CD4-positive, alpha-beta memory T cell (primary cell): ENCODE results near the gene NMRK2. TPM values are rescaled to one million over a fixed set of nuclear protein-coding genes. Genes with fewer than 3 reads are reported as not detected.

Experiments
- CTCF ChIA-PET: fragments of 350-600 bp; sonication (Branson Sonifier 250); formaldehyde crosslinking; loops from one replicate; lab custom pipeline; 2021; ENCODE audit warnings: inconsistent platforms; ENCODE audit not compliant: partially characterized antibody; lab: Charles Lee
- POLR2A ChIA-PET: fragments of 350-600 bp; sonication (Branson Sonifier 250); formaldehyde crosslinking; loops from one replicate; lab custom pipeline; 2021; ENCODE audit not compliant: partially characterized antibody; lab: Charles Lee
- DNase-seq, 5 donors: peaks; one replicate each; pipeline versions ENCODE4 v3.0.0 to v3.0.0-alpha.2; 2020 to 2022; ENCODE audit warnings: mixed read lengths in 1 of 5
- H3K27ac ChIP-seq: one replicate; pipeline ENCODE4 v1.7.0; 2013; ENCODE audit warnings: low read depth, low read length
- H3K27me3 ChIP-seq: 2 replicates; pipeline ENCODE4 v1.7.0; 2013; ENCODE audit warnings: mild to moderate bottlenecking, low read length, moderate library complexity; ENCODE audit not compliant: insufficient read depth
- H3K36me3 ChIP-seq: 2 replicates; pipeline ENCODE4 v1.7.0; 2013; ENCODE audit warnings: mild to moderate bottlenecking, low read length, moderate library complexity; ENCODE audit not compliant: insufficient read depth
- H3K4me1 ChIP-seq: 2 replicates; pipeline ENCODE4 v1.7.0; 2013; ENCODE audit warnings: mild to moderate bottlenecking, low read length, moderate library complexity; ENCODE audit not compliant: insufficient read depth
- H3K4me3 ChIP-seq, 2 donors: one replicate each; pipeline ENCODE4 v1.7.0; 2013; ENCODE audit warnings: low read length in 2 of 2, mild to moderate bottlenecking in 1 of 2
- H3K9me3 ChIP-seq, 2 donors: one replicate each; pipeline ENCODE4 v1.7.0; 2013; ENCODE audit warnings: low read length in 2 of 2, control low read depth in 1 of 2; ENCODE audit not compliant: control insufficient read depth in 1 of 2
- H3K27ac Mint-ChIP-seq, 7 donors: one replicate each; pipeline ENCODE4 v1.8.0; 2020 to 2021; ENCODE audit warnings: mixed read lengths in 7 of 7, mild to moderate bottlenecking in 6 of 7, inconsistent platforms in 3 of 7, moderate library complexity in 3 of 7
- H3K27me3 Mint-ChIP-seq, 2 donors: one replicate each; pipeline ENCODE4 v1.8.0; 2020 to 2021; ENCODE audit warnings: mixed read lengths in 2 of 2
- H3K36me3 Mint-ChIP-seq, 2 donors: one replicate each; pipeline ENCODE4 v1.8.0; 2020 to 2021; ENCODE audit warnings: mixed read lengths in 2 of 2, inconsistent platforms in 1 of 2, mild to moderate bottlenecking in 1 of 2
- H3K4me1 Mint-ChIP-seq, 4 donors: one replicate each; pipeline ENCODE4 v1.8.0; 2020 to 2021; ENCODE audit warnings: mixed read lengths in 4 of 4, mild to moderate bottlenecking in 1 of 4
- H3K4me3 Mint-ChIP-seq, 8 donors: one replicate each; pipeline ENCODE4 v1.8.0; 2020 to 2021; ENCODE audit warnings: mixed read lengths in 8 of 8, mild to moderate bottlenecking in 7 of 8, moderate library complexity in 6 of 8, inconsistent platforms in 3 of 8
- H3K9me3 Mint-ChIP-seq, 8 donors: one replicate each; pipeline ENCODE4 v1.8.0; 2020 to 2021; ENCODE audit warnings: mixed read lengths in 8 of 8, mild to moderate bottlenecking in 5 of 8, inconsistent platforms in 3 of 8, moderate library complexity in 1 of 8
- intact Hi-C: fragments of 100-400 bp; cut with micrococcal nuclease; formaldehyde crosslinking; loops from one replicate; pipeline ENCODE4 v1.15.1; 2023
- polyA plus RNA-seq, 2 donors: library from polyadenylated mRNA; unstranded; fragments of 300-500 nt; fragmentation: Illumina TruSeq; gene quantifications; one replicate each; pipeline ENCODE4 v1.2.3, GENCODE V29; 2021
- total RNA-seq, 2 experiments: library from RNA; stranded (reverse); gene quantifications; one replicate each; pipeline ENCODE4 v1.2.3, GENCODE V29; 2021

The NMRK2 gene
- total and polyA plus RNA-seq, 4 experiments from 2014 or later: not detected

DNA sequence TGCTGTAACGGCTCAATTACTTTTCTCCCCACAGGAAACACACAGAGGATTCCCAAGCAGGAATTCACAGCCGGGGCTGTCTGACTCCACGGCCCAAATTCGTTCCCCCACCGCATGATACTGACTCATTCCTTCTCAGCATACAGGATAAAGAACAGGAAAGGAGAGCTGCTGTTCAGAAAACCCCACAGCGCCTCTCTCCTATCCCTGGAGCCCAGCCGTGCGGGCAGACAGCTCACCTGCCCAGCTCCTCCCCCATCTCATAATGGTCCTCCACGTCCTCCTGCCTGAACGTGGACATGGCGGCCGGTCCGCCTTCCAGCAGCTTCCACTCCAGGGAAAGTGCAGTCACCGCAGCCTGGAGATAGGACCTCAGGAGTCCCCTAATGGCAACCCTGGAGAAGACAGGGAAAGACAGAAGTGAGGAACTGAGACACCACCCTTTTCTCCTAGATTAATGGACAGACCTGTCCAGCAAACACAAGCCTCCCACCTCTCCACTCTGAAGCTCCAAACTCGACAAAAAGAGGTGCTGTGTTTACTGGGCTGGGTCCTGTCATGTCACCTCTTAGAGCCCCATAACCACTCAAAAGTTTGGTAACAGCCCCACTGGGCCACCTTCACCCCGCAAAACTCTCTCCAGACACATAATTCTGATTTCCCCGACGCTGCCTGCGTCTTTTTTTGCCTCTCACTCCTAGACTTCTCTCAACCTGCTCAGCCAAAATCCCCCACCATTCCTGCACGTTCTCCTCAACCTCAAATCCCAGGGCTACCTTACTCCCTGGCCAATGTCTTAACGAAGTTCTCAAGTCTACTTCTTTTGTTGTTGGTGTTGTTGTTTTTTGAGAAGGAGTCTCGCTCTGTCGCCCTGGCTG, 36.8 kb downstream of the NMRK2 start:
- Mint-ChIP-seq H3K36me3 (peaks cover 0 to 31% of the 10 kb centered on the region in 2 donors), H3K27me3 (no peaks in the 10 kb centered on the region), H3K9me3 (no peaks in the 10 kb centered on the region), H3K27ac (peak overlapping the region; percentile 84 to 94 (median 92)), H3K4me1 (peaks cover 11 to 35% (median 27%) of the 10 kb centered on the region in 4 donors), H3K4me3 (peak overlapping the region; percentile 87 to 92 (median 91))
- no peaks in the 10 kb centered on the region for H3K9me3 ChIP-seq
- ChIA-PET POLR2A (interaction anchor here (0.5 to 6.2 kb wide), 5 partner anchors 9 to 75 kb away, joined by 3 to 106 read pairs (median 4); partner anchors contain the start of gene EEF2), CTCF (interaction anchor here (0.9 to 2.0 kb wide), 3 partner anchors 16 to 171 kb away, joined by 3 to 16 read pairs (median 4); partner anchors contain the start of gene EEF2)
- peak overlapping the region; percentile 86 for H3K27ac ChIP-seq
- no peaks in the 10 kb centered on the region for H3K27me3 ChIP-seq
- intact Hi-C loops: loop anchor here (2.0 kb wide), 1 partner anchor 207 kb away; the partner anchor contains the start of gene MRPL54
- DNase-seq: no peak
- peak overlapping the region; percentile 74 to 78 for H3K4me3 ChIP-seq
- H3K36me3 ChIP-seq: peaks cover 15% of the 10 kb centered on the region
- H3K4me1 ChIP-seq: peaks cover 25% of the 10 kb centered on the region

DNA sequence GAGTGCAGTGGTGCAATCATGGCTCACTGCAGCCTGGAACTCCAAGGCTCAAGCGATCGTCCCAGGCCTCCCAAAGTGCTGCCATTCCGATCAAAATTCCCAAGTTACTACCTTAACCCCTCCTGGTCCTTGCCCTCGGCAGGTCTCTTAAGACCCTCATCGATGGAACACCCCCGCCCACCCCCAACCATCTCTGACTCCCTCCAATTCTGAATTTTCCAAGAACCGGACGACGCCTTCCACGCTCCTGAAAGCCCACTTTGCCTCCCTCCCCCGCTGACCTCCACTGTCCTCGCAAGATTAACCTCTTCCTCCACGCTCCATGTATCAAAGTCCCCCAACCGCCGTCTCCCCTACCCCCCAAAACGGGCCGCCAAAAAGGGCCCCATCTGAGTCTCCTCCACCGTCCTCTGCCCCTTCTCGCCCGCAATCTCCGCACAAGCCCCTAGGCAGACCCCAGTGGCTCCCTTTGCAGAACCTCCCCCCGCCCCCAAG, 37.5 kb downstream of the NMRK2 start:
- Histone ChIP-seq H3K27ac (peak overlapping the region; percentile 86), H3K27me3 (no peaks in the 10 kb centered on the region), H3K4me3 (peak overlapping the region; percentile 74 to 78), H3K4me1 (peaks cover 25% of the 10 kb centered on the region), H3K9me3 (no peaks in the 10 kb centered on the region), H3K36me3 (peaks cover 19% of the 10 kb centered on the region)
- intact Hi-C loops: loop anchor here (2.0 kb wide), 1 partner anchor 208 kb away; the partner anchor contains the start of gene MRPL54
- no peak for DNase-seq
- Mint-ChIP-seq H3K4me3 (peak overlapping the region; percentile 87 to 92 (median 91)), H3K27me3 (no peaks in the 10 kb centered on the region), H3K36me3 (peaks cover 0 to 26% of the 10 kb centered on the region in 2 donors), H3K9me3 (no peaks in the 10 kb centered on the region), H3K4me1 (peaks cover 11 to 34% (median 26%) of the 10 kb centered on the region in 4 donors), H3K27ac (peak overlapping the region; percentile 84 to 94 (median 92))
- CTCF ChIA-PET: interaction anchor here (0.5 to 2.1 kb wide), 4 partner anchors 11 to 42 kb away, joined by 3 to 12 read pairs (median 6); partner anchors contain the start of gene EEF2
- POLR2A ChIA-PET: interaction anchor here (1.0 to 6.2 kb wide), 6 partner anchors 8 to 208 kb away, joined by 3 to 106 read pairs (median 4); partner anchors contain the start of genes EEF2, MRPL54 and PIAS4

DNA sequence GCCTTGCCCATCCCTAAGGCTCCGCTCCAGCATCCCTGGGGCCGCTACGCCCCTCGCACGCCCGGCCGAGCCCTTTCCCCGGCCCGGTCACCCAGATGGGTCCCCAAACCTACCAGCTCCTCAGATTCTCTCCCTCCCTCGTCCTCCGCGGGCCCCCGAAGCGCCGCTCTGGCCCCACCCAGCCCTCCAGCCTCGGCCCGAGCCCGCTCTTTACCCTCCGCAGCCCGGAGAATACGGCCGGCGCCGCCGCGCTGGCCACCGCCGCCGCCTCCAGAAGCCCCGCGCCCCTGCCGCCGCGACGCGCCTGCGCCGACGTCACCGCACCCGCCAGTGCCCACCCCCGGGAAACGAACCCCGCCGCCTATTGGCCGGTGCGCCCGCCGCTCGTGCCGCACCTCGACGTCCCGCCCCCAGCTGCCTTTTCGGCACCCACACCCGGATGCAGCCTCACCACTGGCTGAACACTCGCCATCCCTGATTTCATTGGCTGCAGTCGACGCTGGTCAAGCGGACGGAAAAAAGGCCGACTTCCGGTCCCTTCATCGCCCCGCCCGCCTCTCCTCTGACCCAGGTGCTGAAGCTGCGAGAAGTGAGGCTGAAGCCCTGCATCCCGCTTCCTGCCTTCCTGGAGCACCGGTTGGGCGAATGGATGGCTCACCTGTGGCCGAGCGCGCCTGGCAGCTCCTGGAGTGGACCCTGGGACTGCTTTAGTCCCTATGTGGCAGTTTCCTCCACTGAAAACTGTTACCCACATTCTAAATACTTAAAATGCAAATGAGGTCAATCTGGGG, 38.1 kb downstream of the NMRK2 start, which contains the start of gene DAPK3:
TSS of gene DAPK3 (minus strand) at position 292 of the 791 bp plus-strand sequence. CDS start 1,364 bp downstream, outside the sequence.
- intact Hi-C loops: loop anchor here (1.0 to 2.0 kb wide), 3 partner anchors 14 to 208 kb away; partner anchors contain the start of genes EEF2, MRPL54 and PIAS4
- Histone ChIP-seq H3K27ac (peak within 1 kb of the TSS; percentile 86), H3K36me3 (peaks cover 22% of the 10 kb centered on the region), H3K4me1 (peaks cover 25% of the 10 kb centered on the region), H3K9me3 (no peaks in the 10 kb centered on the region), H3K4me3 (peak within 1 kb of the TSS; percentile 74 to 78), H3K27me3 (no peaks in the 10 kb centered on the region)
- Mint-ChIP-seq H3K36me3 (peaks cover 0 to 29% of the 10 kb centered on the region in 2 donors), H3K27ac (peak within 1 kb of the TSS; percentile 90 to 94 (median 92)), H3K9me3 (peaks cover 0 to 3% (median 0%) of the 10 kb centered on the region in 8 donors), H3K4me1 (peaks cover 11 to 34% (median 25%) of the 10 kb centered on the region in 4 donors), H3K4me3 (peak within 1 kb of the TSS; percentile 87 to 92 (median 91)), H3K27me3 (no peaks in the 10 kb centered on the region)
- CTCF ChIA-PET: interaction anchor here (0.5 to 2.1 kb wide), 5 partner anchors 11 to 42 kb away, joined by 3 to 12 read pairs (median 4); partner anchors contain the start of gene EEF2
- POLR2A ChIA-PET: interaction anchor here (1.0 to 6.2 kb wide), 7 partner anchors 8 to 208 kb away, joined by 3 to 106 read pairs (median 4); partner anchors contain the start of genes EEF2, MRPL54 and PIAS4
- DNase-seq: peak; percentile 85 to 87 (median 85)

DNA sequence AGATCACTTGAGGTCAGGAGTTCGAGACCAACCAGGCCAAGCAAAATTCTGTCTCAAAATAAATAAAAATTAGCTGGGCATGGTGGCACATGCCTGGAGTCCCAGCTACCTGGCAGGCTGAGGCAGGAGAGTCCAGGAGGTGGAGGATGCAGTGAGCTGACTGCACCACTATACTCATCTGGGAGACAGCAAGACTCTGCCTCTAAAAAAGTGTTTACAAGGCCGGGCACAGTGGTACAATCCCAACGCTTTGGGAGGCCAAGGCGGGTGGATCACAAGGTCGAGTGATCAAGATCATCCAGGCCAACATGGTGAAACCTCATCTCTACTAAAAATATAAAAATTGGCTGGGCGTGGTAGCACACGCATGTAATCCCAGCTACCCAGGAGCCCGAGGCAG, 42.3 kb downstream of the NMRK2 start:
- Mint-ChIP-seq H3K4me3 (no peak overlapping the region), H3K36me3 (peaks cover 21 to 46% of the 10 kb centered on the region in 2 donors), H3K9me3 (peaks cover 0 to 11% (median 0%) of the 10 kb centered on the region in 8 donors), H3K27ac (peak overlapping the region in 2 of 7 donors; percentile 35 to 89), H3K27me3 (no peaks in the 10 kb centered on the region), H3K4me1 (peaks cover 5 to 20% (median 12%) of the 10 kb centered on the region in 4 donors)
- Histone ChIP-seq H3K27ac (no peak overlapping the region), H3K4me1 (peaks cover 12% of the 10 kb centered on the region), H3K9me3 (no peaks in the 10 kb centered on the region), H3K27me3 (no peaks in the 10 kb centered on the region), H3K4me3 (no peak overlapping the region), H3K36me3 (peaks cover 47% of the 10 kb centered on the region)
- no peak for DNase-seq
- intact Hi-C loops: no loop called here
- POLR2A ChIA-PET: interaction anchor here (0.8 to 3.5 kb wide), 2 partner anchors 10 to 13 kb away, joined by 4 to 26 read pairs; partner anchors contain the start of gene EEF2
- CTCF ChIA-PET: interaction anchor here (1.4 kb wide), 1 partner anchor 13 kb away, joined by 7 read pairs; no protein-coding TSS in a partner anchor

DNA sequence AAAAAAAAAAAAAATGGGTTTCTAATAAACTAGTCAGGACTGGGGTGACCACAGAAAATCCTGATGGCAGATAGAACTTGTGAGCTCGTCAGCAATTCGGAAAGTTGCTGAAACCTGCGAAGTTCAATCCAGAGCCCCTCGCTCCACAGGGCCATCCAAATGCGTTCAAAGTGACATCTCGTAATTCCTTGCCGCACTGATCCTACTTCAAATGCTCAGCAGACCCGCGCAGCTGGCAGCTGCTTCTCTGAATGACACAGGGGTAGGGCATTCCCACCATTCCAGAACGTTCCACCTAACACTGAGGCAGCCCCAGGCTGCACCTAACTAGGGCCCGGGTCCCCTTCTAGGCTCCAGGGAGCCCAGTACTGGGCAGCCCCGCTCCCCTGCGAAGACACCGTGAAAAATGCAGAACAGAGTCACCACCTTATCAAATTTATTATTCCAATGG, 42.8 kb downstream of the NMRK2 start:
- peak overlapping the region in 3 of 7 donors; percentile 43 to 89 (median 85) for H3K27ac Mint-ChIP-seq
- H3K4me1 ChIP-seq: peaks cover 13% of the 10 kb centered on the region
- H3K4me3 ChIP-seq: no peak overlapping the region
- peak overlapping the region in 1 of 8 donors; percentile 39 for H3K4me3 Mint-ChIP-seq
- POLR2A ChIA-PET: interaction anchor here (0.6 to 3.5 kb wide), 3 partner anchors 9 to 151 kb away, joined by 4 to 26 read pairs (median 5); partner anchors contain the start of gene EEF2
- H3K36me3 ChIP-seq: peaks cover 52% of the 10 kb centered on the region
- H3K9me3 Mint-ChIP-seq: peaks cover 0 to 11% (median 0%) of the 10 kb centered on the region in 8 donors
- DNase-seq: no peak
- H3K27me3 Mint-ChIP-seq: no peaks in the 10 kb centered on the region
- CTCF ChIA-PET: interaction anchor here (1.4 kb wide), 1 partner anchor 12 kb away, joined by 7 read pairs; no protein-coding TSS in a partner anchor
- intact Hi-C loops: no loop called here
- no peak overlapping the region for H3K27ac ChIP-seq
- H3K9me3 ChIP-seq: no peaks in the 10 kb centered on the region
- H3K27me3 ChIP-seq: no peaks in the 10 kb centered on the region
- peaks cover 2 to 15% (median 8%) of the 10 kb centered on the region in 4 donors for H3K4me1 Mint-ChIP-seq
- H3K36me3 Mint-ChIP-seq: peaks cover 21 to 45% of the 10 kb centered on the region in 2 donors
